COLO829 (cell line): ENCODE measurements around the gene ERC1.
"Not testable (repeated sequence)": the region's sequence is repeated elsewhere in the genome, so short reads cannot be mapped to it uniquely, and the experiment has no call there.

ENCODE experiments used
- DNase-seq: peaks from one replicate; pipeline ENCODE4 v3.0.0; 2012; ENCODE audit warnings: low spot score

ERC1 gene

DNA sequence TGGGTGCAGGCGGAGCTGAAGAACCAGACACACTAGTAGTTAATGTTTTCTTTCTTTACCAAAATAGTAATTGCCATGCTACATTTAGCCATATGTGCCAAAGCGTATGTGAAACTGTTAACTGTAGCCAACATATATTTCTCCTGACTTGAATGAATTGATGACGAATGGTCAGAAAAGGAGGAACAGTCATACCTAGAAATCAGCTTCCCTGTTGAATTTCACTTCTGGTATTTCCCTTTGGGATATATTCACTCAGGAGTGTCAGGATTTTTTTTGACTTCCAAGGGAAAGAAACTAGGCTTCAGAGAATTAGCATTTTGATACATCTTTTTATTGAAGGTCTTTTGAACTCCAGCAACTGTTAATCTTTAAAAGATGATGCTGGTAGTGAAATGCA, 87.0 kb downstream of the ERC1 start:
- no peak for DNase-seq

DNA sequence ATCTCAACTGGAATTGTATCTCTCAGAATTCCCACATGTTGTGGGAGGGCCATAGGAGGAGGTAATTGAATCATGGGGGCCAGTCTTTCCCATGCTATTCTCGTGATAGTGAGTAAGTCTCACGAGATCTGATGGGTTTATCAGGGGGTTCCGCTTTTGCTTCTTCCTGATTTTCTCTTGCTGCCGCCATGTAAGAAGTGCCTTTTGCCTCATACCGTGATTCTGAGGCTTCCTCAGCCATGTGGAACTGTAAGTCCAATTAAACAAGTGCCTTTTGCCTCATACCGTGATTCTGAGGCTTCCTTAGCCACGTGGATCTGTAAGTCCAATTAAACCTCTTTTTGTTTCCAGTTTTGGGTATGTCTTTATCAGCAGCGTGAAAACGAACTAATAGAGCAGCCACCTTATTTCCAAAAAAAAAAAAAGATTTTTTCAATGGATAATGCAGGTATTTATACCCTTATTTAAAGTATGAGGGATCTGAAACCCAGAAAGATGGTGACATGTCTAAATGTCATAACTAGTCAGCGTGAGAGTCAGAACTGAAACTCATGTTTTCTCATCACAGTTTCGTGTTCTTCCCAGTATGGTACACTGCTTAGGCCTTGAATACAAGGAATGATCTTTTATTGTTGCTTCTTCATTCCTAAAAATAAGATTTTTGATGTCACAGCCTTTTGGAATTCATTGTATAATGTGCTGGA, 89.6 kb downstream of the ERC1 start:
- no peak for DNase-seq

DNA sequence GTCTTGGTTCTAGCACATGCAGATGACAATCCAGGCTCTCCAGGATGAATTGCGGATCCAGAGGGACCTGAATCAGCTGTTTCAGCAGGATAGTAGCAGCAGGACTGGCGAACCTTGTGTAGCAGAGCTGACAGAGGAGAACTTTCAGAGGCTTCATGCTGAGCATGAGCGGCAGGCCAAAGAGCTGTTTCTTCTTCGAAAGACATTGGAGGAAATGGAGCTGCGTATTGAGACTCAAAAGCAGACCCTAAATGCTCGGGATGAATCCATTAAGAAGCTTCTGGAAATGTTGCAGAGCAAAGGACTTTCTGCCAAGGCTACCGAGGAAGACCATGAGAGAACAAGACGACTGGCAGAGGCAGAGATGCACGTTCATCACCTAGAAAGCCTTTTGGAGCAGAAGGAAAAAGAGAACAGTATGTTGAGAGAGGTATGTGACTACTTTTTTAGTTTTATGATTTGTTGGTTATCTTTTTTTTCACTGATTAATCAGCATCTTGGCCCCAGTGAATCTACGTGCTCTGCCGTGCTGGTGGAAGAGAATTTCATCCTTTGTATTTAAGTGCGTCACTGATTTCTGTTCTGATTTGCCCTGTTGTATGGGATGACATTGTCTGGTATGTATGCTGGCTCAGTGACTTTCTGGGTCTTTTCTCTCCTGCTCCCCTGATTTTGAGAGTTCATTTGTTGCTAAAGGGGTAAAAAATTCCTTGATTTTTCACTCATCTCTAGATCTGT, 92.3 kb downstream of the ERC1 start:
- DNase-seq: no peak

DNA sequence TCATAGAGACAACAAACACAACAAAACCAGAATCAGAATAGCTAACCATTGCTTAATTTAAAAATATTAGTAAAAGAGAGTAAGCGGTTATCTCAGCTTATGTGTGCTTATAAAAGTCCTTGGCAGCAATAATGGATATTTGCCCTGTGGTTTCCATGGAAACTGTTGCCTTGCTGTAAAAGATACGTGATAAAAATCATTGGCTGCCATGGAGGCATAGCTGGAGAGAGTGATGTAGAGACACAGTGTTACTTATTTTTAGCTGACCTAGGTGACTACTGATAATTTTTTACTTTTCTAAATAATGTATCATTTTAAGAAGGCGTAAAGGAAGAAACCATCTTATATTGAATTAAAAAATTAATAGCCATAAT, 92.9 kb downstream of the ERC1 start:
- DNase-seq: peak; percentile 8

DNA sequence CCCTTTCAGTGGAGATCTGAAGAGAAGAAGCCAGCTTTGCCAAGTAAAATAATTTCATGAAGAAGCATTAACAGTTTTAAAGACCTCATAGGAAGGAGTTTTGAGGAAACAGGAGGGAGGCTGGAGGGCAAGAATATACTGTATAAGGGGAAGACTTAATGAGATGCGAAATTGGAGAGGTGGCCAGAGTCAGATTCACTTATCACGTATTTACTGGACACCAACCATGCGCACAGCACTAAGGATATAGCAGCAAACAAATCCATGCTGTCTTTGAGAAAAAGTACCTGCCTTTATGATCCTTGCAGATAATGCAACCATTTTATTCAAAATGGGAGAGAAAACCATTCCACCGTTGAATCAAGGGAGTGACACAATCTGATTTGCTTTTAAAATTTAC, 100.3 kb downstream of the ERC1 start:
- no peak for DNase-seq

DNA sequence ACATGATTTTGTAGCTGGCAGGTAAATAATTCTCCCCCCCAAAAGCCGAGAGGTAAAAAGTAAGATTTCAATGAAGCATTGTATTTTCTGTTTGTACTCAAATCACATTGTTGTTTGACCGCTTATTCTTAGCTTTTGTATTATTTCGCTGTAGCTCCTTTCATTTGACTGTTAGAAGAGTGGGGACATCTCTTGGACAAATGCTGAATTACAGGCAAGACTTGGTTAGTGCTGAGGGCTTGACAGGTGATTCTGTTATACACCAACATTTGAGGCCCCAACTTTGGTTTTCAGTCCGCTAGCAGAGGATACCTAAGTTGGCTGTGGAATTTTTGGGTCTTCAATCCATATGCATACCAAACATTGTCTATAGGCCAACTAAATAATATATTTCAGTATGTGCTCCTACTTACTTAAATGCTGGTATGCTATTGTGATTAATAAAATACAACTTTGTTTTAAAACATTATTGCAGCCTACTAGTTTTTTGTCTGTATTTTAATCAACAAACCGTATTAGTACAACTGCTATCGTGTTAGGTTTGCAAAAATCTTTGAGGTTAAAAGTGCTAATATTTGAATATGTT, 102.2 kb downstream of the ERC1 start:
- DNase-seq: peak; percentile 26

DNA sequence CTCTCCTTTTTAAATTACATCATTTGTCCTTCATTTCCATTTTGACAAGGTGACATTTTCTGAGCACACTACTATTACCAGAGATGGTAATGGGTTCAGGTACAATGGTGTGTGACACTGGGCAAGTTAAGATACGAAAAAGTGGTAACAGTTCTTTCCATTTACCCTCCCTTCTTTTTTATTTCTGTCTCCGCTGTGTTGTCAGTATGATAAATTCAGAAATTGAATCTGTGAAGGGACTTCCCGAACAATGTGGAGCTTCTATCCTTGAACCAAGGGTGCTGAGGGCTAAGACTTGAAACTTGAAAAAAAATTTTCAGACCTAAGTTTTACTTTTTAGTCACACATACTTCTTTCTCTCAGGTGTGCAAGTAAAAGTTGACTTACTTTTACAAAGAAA, 103.7 kb downstream of the ERC1 start:
- DNase-seq: no peak

DNA sequence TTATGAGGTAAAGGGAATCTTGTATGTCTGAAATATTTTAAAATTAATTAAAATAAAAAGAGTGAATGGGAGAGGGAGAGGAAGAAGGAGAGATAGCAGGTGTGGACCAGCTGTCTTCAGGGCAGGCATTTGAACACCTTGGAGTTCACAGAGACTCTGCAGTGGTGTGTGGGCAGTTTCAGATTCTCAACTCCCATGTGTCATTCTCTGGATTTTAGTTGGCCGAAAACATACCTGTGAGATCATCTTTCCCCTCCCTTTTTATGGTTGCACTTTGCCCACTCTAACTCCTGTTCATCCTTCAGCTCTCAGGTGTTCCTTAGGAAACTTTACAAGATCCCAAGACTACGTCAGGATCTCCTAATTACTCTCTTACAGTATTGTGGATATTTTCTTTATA, 108.1 kb downstream of the ERC1 start:
- DNase-seq: no peak

DNA sequence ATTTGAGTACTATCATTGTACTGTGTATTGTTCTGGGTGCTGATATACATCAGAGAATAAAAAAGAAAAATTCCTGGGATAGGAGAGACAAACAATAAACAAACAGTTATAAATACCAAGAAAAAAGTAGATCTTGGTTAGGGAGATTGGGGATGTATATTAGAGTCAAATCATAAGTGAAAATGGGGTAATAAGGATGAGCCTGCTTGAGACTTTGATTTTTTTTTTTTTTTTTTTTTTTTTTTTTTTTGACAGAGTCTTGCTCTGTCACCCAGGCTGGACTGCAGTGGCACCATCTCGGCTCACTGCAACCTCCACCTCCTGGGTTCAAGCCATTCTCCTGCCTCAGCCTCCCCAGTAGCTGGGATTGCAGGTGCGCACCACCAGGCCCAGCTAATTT, 108.6 kb downstream of the ERC1 start:
- not testable (repeated sequence) for DNase-seq

DNA sequence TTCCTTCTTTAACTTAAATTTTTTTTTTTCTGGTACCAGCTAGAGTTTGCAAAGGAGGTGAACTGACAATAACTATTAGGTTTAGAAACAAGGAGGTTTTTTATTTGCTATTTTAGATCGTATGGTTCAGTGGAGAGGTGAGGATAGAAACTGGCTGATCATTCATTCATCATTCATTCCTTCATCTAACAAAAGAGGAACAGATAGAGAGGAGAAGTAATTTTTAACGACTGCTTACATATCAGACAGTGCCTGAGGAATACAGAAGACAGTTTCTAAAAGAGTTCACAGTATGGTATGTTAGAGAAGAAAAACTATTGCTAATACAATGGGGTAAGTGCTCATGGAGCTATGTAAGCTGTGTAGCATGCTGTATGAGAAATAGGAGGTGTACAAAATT, 111.1 kb downstream of the ERC1 start:
- DNase-seq: no peak

DNA sequence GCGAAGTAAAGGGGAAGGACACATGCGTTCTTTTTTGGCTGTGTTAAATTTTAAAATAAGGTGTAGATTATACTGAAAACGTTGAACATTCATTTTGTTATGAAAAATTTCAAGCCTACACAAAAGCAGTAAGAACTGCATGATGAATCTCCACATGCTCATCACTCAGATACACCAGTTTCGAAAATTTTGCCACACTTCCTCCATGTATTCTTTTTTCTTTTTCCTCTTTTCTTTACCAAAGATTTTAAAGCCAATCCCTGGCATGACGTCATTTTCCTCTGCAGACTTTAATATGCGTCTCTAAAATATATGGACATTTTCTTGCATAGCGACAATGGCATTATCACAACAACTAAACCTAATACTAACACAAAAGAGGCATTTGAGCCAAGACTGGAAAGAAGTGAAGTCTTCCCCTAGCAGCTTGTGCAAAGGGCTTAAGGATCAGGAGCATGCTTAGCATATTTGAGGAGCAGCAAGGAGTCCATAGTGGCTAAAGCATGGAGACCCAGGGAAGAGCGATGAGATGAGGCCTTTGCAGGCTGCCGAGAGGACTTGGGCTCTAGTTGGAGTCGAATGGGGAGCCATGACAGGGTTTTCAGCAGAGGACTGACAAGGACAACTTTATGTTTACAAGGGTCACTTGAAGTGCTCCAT, 111.9 kb downstream of the ERC1 start:
- DNase-seq: no peak

DNA sequence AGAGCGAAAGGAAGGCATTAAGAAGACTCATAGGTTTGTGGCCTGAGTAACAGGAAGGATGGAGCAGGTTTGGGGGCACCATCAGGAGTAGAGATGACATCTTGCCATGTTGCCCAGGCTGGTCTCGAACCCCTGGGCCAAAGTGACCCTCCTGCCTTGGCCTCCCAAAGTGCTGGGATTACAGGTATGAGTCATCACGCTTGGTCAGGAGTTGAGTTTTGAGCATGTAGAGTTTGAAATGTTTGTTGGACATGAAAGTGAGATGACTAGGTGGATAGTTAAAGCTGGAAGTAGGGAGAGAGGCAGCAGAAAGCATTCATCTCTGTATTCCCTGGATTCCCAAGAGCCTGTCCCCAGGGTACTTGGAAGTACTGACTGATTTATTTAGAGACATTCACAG, 112.6 kb downstream of the ERC1 start:
- no peak for DNase-seq

DNA sequence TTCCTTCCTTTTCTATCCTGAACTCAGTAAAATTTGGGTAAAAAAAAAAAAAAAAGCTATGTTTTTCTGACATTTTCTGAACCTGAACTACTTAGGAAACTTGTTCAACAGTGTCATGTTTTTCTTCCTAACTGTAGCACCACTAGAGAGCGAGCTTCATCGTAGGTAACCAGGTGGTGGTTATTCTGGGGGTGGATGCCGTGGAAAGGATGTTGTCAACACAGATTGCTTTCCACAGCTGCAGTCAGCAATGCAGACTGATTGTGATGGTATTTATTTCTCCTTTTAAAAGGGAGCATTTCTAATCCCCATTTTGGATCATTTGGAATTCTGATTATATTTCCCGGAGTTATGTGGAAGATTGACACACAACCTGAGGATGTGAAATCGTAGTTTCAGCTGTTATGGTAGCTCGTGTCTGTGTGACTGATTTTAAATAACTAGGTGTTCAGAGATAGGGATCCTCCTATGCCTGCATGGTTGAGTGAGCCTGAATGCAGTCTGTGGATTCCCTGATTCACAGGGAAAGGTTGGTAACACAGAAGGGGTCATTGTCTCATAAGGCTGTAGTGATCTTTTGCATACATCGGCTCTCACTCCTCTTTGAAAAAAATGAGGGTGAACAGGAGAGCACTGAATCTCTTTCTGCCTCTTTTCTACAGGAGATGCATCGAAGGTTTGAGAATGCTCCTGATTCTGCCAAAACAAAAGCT, 113.2 kb downstream of the ERC1 start:
- peak; percentile 63 for DNase-seq

DNA sequence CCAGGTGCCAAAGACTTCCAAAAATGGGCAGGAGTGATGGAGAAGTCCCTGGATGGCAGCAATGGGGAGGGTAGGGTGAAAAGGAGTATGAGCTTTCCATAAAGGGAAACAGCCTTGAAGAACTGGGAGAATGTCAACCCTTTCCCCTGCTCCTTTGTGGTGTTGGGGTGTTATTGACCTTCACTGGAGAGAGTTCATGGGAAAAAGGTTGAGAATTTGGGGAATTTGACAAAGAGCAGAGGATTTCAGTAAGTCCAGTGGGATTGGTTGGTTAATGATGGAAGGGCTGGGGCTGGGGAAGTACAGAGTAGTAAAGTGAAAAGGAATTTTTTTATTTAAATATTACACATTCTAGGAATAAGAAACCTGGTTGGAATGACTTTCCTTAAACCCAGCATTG, 116.6 kb downstream of the ERC1 start:
- DNase-seq: no peak

DNA sequence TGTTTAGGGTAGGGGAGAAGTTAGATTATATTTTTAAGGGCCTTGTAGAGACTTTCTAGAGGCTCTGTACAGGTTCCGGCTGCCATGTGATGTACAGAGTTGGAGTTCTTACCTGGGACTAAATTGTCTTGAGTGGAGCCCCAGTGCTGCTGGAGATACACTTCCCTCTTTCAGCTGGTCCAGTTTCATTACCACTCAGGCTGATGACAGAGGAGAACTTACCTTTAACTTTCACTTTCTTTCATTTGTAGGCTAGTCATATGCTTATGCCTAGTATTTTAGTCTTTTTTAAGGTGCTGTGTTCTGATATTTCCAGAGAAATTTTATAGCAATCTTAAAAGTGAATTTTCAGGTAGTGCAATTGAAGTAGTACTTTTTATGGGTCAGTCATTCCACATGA, 117.3 kb downstream of the ERC1 start:
- DNase-seq: no peak

DNA sequence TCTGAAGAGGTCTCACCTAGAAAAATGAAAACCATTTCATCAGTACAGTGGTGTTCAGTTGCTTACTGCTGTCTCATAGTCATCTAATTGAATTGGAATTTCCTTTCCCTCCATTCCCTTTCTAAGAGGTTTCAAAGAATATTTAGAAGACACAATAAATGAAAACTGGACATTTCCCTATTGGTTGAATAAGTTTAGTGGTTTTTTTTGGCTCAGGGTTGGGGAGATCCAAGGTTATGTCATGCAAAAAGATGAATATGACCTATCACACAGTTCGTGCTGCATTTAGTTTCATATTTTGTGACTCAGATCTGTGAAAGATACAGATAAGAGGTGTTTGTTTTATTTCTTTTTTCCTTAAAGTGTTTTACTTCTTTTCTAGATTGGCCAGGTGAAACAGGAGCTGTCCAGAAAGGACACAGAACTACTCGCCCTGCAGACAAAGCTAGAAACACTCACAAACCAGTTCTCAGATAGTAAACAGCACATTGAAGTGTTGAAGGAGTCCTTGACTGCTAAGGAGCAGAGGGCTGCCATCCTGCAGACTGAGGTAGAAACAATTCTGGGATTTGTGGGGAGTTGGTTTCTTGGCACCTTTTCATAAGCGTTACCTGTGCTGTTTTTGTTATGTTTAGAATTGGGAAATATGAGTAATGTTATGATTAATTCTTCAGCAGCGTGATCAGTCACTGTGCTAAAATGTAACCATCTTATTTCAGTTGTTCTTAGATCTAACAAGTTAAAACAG, 124.6 kb downstream of the ERC1 start:
- DNase-seq: no peak

DNA sequence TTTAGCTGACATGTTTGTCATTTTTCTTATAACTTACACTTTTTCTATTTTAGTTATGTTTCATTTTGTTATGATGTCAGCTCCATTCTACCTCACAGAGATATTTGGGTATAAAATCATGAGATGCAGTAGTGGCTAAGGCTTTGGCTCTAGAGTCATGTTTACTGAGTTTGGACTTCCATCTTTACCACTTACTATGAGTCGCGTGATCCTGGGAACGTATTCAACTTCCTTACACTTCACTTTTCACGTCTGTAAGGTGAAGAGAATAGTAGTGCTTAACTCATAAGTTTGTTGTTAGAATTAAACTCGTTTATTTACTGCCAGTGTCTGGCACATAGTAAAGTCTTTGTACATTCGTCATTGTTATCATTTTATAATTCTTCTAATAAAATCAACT, 126.3 kb downstream of the ERC1 start:
- DNase-seq: no peak

DNA sequence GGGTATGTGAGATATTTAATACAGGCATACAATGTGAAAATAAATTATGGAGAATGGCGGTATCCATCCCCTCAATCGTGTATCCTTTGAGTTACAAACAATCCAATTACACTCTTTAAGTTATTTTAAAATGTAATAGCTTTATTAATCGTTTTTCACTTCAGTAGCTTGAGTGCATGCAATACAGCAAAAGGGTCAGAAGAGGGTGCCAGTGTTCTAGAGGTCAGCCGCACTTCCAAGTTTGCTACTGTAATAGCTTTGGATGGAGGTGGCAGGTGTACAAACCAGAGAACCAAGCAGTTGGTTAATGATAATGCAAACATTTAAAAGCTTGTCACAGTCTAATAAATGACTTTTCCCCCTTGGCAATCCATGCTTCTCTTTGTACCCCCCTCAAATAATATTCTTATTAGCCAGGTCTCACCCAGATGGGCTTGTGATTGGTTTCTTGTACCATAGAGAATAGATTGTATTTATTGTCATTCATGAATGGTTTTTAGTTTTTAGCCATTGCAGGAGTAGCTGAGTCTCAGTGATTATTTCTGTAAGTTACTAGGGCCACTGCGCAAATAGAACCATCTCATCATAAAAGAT, 127.0 kb downstream of the ERC1 start:
- peak; percentile 13 for DNase-seq

DNA sequence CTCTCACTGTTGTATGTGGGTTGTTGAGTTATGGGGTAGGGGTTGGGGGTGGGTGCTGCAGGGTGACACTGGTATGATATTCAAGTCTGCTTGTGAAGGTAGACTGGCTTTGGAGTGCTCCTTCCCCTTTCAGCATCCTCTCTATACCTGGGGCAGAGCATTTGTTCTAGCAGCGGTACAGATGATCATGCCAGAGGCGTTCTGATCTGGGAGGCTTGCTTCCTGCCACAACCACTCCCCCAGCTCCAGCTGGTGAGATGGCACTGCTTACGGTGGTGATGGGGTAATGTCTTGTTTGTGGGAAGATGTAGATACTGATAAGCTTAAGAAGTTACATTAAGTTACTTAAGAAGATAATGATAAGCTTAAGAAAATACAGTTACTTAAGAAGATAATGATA, 131.8 kb downstream of the ERC1 start:
- DNase-seq: no peak

DNA sequence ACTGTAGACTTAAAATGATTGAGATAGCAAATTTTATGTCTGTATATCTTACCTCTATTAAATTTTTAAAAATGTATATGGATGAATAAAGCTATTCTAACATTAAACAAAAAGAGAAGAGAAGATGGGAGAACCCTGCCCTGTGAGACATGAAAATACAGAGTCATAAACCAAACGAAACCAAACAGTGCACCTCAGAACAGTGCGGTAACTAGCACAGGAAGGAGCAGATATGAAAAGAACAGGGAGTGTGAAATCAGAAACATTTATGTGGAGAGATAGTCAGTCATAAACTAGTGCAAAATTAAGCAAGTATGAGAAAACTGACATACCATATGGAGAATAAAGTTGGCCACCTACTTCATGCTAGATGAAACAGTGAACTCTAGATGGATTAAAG, 135.1 kb downstream of the ERC1 start:
- DNase-seq: no peak

DNA sequence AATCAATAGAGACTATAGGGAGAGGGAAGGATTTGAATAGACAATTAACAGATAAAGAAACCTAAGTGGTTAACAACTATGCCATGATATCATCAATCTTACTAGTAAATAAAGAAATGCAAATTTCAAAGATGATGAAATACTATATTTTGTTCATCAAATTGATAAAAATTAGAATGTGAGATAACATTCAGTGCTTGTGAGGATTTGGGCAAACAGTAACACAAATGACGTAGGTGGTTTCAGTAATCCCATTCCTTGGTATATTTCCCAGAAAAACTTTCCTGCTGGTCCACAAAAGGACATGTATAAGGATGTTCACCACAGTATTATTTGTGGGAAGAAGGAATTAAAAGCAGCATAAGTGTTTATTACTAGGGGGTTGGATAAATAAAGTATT, 136.0 kb downstream of the ERC1 start:
- DNase-seq: no peak
